HG03378 (cell line): ENCODE data around the gene FRMD4B.

Source experiments
- ATAC-seq: cut with Tn5 transposase; IDR thresholded peaks from one replicate; pipeline ENCODE4 v1.9.1; 2021; ENCODE audit warnings: mild to moderate bottlenecking, moderate library complexity; ENCODE audit not compliant: unreplicated experiment

Gene FRMD4B

GRCh38 chr3:69142797-69143454 is 243.0 kb downstream of the FRMD4B start:
- ATAC-seq: no peak

- no peak for ATAC-seq
These were observed 243.8 kb downstream of the FRMD4B start for GRCh38 chr3:69142090-69142489.

GRCh38 chr3:69141313-69141712 is 244.6 kb downstream of the FRMD4B start:
- ATAC-seq: no peak

GRCh38 chr3:69137412-69137811 is 248.5 kb downstream of the FRMD4B start:
- no peak for ATAC-seq

- no peak for ATAC-seq
These were observed 248.9 kb downstream of the FRMD4B start for GRCh38 chr3:69137005-69137404.

- peak; percentile 97 for ATAC-seq
These were observed 255.2 kb downstream of the FRMD4B start for GRCh38 chr3:69130689-69131088.

- no peak for ATAC-seq
These were observed 256.4 kb downstream of the FRMD4B start for GRCh38 chr3:69129531-69129930.

- ATAC-seq: no peak
These were observed 257.4 kb downstream of the FRMD4B start for GRCh38 chr3:69128509-69128908.

GRCh38 chr3:69126999-69127398 is 258.9 kb downstream of the FRMD4B start:
- no peak for ATAC-seq

GRCh38 chr3:69126216-69126615 is 259.7 kb downstream of the FRMD4B start:
- ATAC-seq: no peak

- no peak for ATAC-seq
These were observed 263.5 kb downstream of the FRMD4B start, which contains the start of gene LMOD3 for GRCh38 chr3:69122403-69122802. Gene LMOD3, minus strand, starts transcription at chr3:69122595. Its CDS starts 209 bp downstream, at chr3:69122386.

GRCh38 chr3:69121950-69122349 is 263.9 kb downstream of the FRMD4B start:
- no peak for ATAC-seq

GRCh38 chr3:69121513-69121912 is 264.4 kb downstream of the FRMD4B start:
- no peak for ATAC-seq

GRCh38 chr3:69120879-69121464 is 264.9 kb downstream of the FRMD4B start:
- peak; percentile 90 for ATAC-seq
